Measurements from ENCODE around the gene KIAA1328.
"Not testable (repeated sequence)": the region's sequence is repeated elsewhere in the genome, so short reads cannot be mapped to it uniquely, and the experiment has no call there.

KIAA1328 gene

GRCh38 chr18:36900466-36900865 is 71.5 kb downstream of the KIAA1328 start:
- TF ChIP-seq CTCF (IDR thresholded peaks at IDR 0.05; ENCODE audit: insufficient read depth, low read depth, low read length, missing control alignments) = no peak
- no peak overlapping the region for H3K4me3 ChIP-seq (ENCODE audit: low read length)
- no peak for DNase-seq (ENCODE audit: low read depth)

- no peak for TF ChIP-seq CTCF (IDR thresholded peaks at IDR 0.05; ENCODE audit: insufficient read depth, low read depth, low read length, missing control alignments)
- no peak for DNase-seq (ENCODE audit: low read depth)
- no peak overlapping the region for H3K4me3 ChIP-seq (ENCODE audit: low read length)
Observed at GRCh38 chr18:36901277-36901701, 72.4 kb downstream of the KIAA1328 start.

GRCh38 chr18:36903215-36903928 is 74.4 kb downstream of the KIAA1328 start:
- no peak for DNase-seq (ENCODE audit: low read depth)
- H3K4me3 ChIP-seq (ENCODE audit: low read length) = no peak overlapping the region
- no peak for TF ChIP-seq CTCF (IDR thresholded peaks at IDR 0.05; ENCODE audit: insufficient read depth, low read depth, low read length, missing control alignments)

GRCh38 chr18:36905571-36905970 is 76.6 kb downstream of the KIAA1328 start:
- no peak for TF ChIP-seq CTCF (IDR thresholded peaks at IDR 0.05; ENCODE audit: insufficient read depth, low read depth, low read length, missing control alignments)
- H3K4me3 ChIP-seq (ENCODE audit: low read length) = no peak overlapping the region
- DNase-seq (ENCODE audit: low read depth) = no peak

GRCh38 chr18:36909282-36909681 is 80.4 kb downstream of the KIAA1328 start:
- not testable (repeated sequence) for H3K4me3 ChIP-seq (ENCODE audit: low read length); DNase-seq (ENCODE audit: low read depth)

- TF ChIP-seq CTCF (IDR thresholded peaks at IDR 0.05; ENCODE audit: insufficient read depth, low read depth, low read length, missing control alignments) = no peak
- no peak overlapping the region for H3K4me3 ChIP-seq (ENCODE audit: low read length)
- DNase-seq (ENCODE audit: low read depth) = no peak
Observed at GRCh38 chr18:36912887-36913286, 84.0 kb downstream of the KIAA1328 start.

- no peak overlapping the region for H3K4me3 ChIP-seq (ENCODE audit: low read length)
- DNase-seq (ENCODE audit: low read depth) = no peak
- TF ChIP-seq CTCF (IDR thresholded peaks at IDR 0.05; ENCODE audit: insufficient read depth, low read depth, low read length, missing control alignments) = no peak
Observed at GRCh38 chr18:36917907-36918306, 89.0 kb downstream of the KIAA1328 start.
